ENCODE results near the gene BSCL2. TPM values are rescaled to one million over a fixed set of nuclear protein-coding genes. Genes with fewer than 3 reads are reported as not detected.
"Not testable (repeated sequence)": the region's sequence is repeated elsewhere in the genome, so short reads cannot be mapped to it uniquely, and the experiment has no call there.

The BSCL2 gene
- total and polyA plus RNA-seq, 8 donors, result 39.9 to 109 (median 49.5) TPM

- ATAC-seq, result no peak
- intact Hi-C loops (cut with DNase I), result no loop called here
- Histone ChIP-seq H3K9me3 (no peaks in the 10 kb centered on the region), H3K27me3 (no peaks in the 10 kb centered on the region), H3K4me3 (peak overlapping the region; percentile 51 to 59), H3K36me3 (peaks cover 0 to 32% of the 10 kb centered on the region in 2 donors), H3K27ac (peak overlapping the region; percentile 96 to 97), H3K4me1 (peaks cover 26 to 67% of the 10 kb centered on the region in 2 donors)
- no peak for DNase-seq
- TF ChIP-seq CTCF (IDR thresholded peaks at IDR 0.05), result no peak
Measured at GRCh38 chr11:62708392-62708791, 1.2 kb upstream of the BSCL2 start.

- no peaks in the 10 kb centered on the region for H3K27me3 ChIP-seq
- peak overlapping the region; percentile 49 to 85 for H3K27ac ChIP-seq
- H3K4me1 ChIP-seq, result peaks cover 26 to 61% of the 10 kb centered on the region in 2 donors
- H3K9me3 ChIP-seq, result no peaks in the 10 kb centered on the region
- TF ChIP-seq CTCF (IDR thresholded peaks at IDR 0.05), result no peak
- DNase-seq (no peak), ATAC-seq (no peak)
- H3K36me3 ChIP-seq, result peaks cover 0 to 22% of the 10 kb centered on the region in 2 donors
- H3K4me3 ChIP-seq, result peak overlapping the region in 1 of 2 donors; percentile 51
- intact Hi-C loops (cut with DNase I), result no loop called here
Measured at GRCh38 chr11:62706850-62707247, 375 bp downstream of the BSCL2 start.

- DNase-seq (peak; percentile 86 to 99 (median 95)), ATAC-seq (peak; percentile 91)
- peaks cover 0 to 20% of the 10 kb centered on the region in 2 donors for H3K36me3 ChIP-seq
- intact Hi-C loops (cut with DNase I), result no loop called here
- H3K4me3 ChIP-seq, result peak overlapping the region; percentile 51 to 80
- no peak for TF ChIP-seq CTCF (IDR thresholded peaks at IDR 0.05)
- peaks cover 26 to 61% of the 10 kb centered on the region in 2 donors for H3K4me1 ChIP-seq
- H3K27me3 ChIP-seq, result no peaks in the 10 kb centered on the region
- no peaks in the 10 kb centered on the region for H3K9me3 ChIP-seq
- peak overlapping the region; percentile 77 to 85 for H3K27ac ChIP-seq
Measured at GRCh38 chr11:62705880-62706849, 1.1 kb downstream of the BSCL2 start.

- intact Hi-C loops (cut with DNase I), result no loop called here
- no peak for TF ChIP-seq CTCF (IDR thresholded peaks at IDR 0.05)
- no peak for DNase-seq
Measured at GRCh38 chr11:62705413-62705812, 1.8 kb downstream of the BSCL2 start.

GRCh38 chr11:62703921-62704320 is 3.3 kb downstream of the BSCL2 start:
- Histone ChIP-seq H3K36me3 (peaks cover 0 to 20% of the 10 kb centered on the region in 2 donors), H3K27ac (peak overlapping the region in 1 of 2 donors; percentile 23), H3K4me1 (peaks cover 17 to 46% of the 10 kb centered on the region in 2 donors)
- intact Hi-C loops (cut with DNase I); DNase-seq; ATAC-seq; H3K9me3 ChIP-seq; H3K4me3 ChIP-seq; H3K27me3 ChIP-seq: not testable (repeated sequence)

More at GRCh38 chr11:62705413-62705812, 1.8 kb downstream of the BSCL2 start:
- Histone ChIP-seq H3K36me3 (peaks cover 0 to 20% of the 10 kb centered on the region in 2 donors), H3K27me3 (no peaks in the 10 kb centered on the region), H3K9me3 (no peaks in the 10 kb centered on the region), H3K4me3 (peak overlapping the region; percentile 51 to 80), H3K4me1 (peaks cover 24 to 57% of the 10 kb centered on the region in 2 donors), H3K27ac (peak overlapping the region; percentile 77 to 85)
- no peak for ATAC-seq
